NCI-H748 (cell line): Measurements from ENCODE around the gene ANK3.
A peak's percentile ranks its signal among the peaks of the same experiment; 100 is the strongest.

Experiments used
- DNase-seq: peaks from one replicate; lab custom pipeline; 2025; ENCODE audit not compliant: unreplicated experiment; lab: John Stamatoyannopoulos, UW

Gene ANK3

DNA sequence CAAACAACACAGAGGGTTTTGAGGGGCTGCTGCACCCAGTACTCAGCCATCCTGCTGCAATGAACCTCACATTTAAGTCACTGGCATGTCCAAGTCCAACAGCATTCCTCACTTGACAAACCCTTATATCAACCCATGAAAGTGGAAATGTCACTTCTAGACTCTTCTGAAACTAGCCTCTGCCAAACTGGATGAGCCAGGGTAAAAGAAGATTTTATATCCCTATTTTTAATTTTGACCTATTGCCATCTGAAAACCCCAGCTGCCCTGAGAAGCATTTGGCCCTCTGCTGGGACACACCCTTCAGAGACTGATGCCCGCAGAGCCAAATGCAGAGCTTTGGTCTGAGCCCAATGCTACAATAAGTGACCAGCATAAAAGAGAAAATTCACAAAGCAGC is 201.1 kb downstream of the ANK3 start:
- DNase-seq, result no peak

DNA sequence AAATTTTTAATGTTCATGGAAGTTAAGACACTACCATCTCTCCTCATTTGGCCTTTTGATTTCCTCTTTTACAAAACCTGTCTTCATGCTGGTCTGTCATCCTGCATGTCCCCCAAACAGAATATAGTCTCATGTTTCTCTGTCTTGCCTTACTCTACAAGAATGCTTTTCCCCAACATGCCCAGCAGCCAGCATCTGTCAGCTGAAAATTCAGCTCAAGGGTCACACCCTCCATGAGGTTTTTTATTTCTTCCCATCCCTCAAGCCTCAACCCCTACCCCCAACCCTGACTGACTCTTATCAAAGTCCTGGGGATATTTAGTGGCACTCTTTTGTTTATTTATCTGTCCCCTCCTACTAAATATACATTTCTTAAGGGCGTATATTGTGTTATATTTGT is 202.0 kb downstream of the ANK3 start:
- no peak for DNase-seq

DNA sequence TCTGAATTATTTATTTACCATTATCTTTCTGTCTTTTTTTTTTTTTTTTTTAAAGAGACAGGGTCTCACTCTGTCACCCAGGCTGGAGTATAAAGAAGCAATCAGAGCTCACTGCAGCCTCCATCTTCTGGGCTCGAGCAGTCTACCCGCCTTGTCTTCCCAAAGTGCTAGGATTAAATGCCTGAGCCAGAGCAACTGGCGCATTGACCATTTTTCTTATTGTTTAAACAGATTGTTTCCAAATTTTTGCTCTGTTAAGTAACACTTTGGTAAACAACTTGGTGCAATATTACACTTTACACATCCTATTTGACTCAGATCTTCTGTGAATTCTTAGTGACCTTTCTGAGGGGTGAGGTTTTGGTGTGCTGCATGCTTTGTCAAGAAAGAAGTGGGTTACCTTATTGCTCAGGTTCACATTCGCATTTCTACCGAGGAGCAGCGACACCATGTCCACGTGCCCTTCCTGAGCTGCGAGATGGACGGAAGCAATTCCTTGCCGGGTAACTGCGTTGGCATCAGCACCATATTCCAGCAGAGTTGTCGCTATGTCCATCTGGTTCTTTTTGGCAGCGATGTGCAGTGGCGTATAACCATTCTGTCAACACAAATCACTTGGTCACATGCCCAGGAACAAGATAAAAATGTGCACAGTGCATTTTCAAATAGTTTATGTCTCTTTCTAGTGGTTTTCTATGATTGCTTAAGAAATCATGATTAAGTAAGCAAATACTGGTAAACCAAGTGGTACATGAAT is 203.2 kb downstream of the ANK3 start:
- no peak for DNase-seq

DNA sequence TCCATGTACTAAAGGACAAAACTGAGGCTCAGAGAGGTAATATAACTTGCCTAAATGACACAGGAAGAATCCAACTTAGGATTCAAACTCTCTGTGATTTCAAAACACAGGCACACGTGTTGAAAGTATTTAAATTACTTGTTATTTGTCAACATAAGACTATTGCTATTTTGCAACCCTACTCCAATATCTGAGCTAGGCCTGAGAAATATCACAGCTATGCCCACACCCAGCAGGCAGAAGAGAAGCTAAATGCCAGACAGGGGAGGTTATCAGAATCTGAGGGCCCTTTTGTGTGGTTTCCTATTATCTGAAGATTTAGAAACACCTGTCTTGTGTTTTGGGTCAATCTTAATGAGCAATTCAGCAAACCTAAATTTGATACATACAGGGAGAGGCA is 204.3 kb downstream of the ANK3 start:
- no peak for DNase-seq

DNA sequence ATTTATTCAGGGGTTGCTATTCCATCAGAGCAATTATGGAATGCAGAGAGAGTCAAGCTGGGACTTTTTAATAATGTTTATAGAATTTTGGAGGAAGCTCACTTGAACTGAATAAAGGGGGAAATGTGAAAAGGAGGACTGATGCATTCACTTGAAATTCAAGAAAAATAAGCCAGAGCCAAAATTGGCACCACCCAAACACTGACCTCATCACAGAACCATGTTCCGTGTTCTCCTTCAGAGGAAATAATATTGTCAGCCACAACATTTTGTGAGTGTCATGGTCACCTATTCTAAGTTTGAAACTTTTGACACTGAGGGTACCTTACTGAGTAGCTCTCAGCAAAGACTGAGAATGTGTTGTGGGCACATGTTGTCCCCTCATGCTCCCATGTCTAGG is 207.0 kb downstream of the ANK3 start:
- DNase-seq, result no peak

DNA sequence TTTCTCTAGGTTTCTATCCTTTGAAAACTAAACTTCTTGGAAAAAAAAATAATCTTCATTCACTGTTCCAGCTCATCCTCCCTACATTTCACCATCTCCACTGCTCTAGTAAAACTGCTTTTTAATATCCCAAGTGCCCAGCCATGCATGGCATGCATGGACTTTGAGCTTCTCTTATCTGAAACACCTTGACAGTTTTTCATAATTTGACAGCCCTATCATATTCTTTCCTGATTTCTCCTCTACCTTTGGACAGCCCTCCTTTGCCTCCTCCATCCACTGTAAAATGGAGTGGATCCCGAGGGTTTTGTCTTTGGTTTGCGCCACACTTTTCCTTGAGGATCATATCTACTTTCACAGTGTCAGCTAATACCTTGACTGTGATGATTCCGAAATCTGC is 212.8 kb downstream of the ANK3 start:
- DNase-seq, result no peak

DNA sequence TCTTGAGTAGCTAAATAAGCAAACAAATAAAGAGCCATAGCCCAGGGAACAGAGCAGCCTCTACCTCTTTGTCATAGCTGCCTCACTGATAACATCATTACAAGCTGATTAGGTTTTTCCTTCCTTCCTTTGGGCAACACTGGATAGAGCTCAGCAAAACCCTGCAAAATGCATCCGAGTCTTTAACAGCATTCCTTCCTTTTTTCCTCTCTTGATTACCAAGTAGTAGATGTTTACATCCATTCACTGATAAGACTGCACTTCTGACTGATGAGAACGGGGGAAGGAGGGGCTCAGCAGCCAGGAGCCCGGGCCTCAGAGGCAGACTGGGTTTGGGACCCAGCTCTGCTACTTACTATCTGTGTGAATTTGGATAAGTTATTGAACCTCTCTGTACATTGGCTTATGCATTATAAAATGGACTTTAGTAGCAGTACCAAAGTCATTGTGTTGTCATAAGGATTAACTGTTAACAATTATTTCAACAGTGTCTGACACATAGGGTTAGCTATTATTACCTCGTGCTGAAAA is 214.2 kb downstream of the ANK3 start:
- DNase-seq, result no peak

DNA sequence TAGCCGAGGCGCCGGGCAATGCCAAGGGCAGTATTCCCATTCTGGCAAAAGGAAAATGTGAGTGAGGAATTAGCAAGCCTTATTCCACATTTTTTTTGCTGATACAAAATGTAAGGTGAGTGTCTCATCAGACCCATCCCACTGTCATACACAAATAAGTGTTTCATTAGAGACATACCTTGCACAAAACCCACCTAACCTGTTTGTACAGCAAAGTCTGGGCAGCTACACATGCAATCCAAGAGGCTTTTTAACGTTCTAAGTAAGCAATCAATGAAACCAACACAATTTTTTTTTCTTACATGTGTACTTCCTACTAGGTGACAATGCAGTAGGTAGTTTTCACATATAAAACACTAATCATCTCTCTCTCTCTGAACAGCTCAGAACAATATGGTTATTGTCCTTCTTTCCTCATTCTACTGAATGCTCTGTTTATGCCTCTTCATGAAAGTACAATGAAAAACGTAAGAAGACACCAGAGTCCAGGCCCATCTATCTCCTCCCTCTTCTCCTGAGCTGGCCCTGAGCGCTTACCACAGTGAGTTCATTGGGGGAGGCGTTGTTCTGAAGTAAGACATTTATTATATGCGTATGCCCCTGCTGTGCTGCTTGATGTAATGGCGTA is 217.2 kb downstream of the ANK3 start:
- peak; percentile 93 for DNase-seq

DNA sequence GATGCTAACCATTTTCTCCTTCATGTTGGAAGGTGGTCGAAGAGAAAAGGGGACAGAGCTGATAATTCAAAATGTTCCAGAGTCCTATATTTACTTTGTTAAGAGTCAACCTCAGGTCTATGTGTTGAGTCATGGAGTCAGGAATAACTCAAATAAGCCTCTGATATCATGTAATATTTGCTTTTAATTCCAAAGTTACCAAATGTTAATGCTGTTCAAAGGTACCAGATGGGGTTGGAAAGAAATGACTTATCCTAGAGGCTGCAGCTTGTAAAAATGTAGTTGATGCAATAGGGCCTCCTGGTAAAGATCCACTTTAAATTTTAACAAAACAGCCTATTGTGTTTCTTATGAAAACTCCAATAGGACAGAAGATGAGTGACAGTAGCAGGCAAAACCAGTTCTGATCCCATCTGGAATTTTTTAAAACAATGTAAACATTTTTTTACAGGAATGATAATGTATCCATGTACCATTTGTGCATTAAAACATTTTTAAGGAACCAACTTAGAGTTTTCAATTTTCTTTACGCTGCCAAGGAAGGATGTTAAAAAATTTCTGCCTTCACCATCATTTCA is 218.2 kb downstream of the ANK3 start:
- no peak for DNase-seq

DNA sequence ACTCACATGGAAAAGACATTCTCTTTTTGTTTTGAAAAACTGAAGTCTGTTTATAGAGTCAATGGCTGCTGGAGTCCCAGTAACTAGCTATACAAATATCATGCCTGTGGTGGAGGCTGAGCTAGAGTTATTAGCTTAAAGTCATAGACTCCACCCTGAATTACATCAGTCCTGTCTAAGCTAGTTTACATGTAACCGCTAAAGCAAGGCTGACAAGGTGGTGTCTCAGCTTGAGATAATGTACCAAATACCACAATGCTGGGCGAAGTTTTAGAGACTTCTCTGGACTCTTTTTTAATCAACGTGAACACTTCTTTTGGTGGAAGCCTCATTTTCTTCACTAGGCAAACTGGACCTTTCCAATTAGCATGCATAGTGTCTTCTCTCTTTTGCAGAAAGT is 219.4 kb downstream of the ANK3 start:
- peak; percentile 44 for DNase-seq

DNA sequence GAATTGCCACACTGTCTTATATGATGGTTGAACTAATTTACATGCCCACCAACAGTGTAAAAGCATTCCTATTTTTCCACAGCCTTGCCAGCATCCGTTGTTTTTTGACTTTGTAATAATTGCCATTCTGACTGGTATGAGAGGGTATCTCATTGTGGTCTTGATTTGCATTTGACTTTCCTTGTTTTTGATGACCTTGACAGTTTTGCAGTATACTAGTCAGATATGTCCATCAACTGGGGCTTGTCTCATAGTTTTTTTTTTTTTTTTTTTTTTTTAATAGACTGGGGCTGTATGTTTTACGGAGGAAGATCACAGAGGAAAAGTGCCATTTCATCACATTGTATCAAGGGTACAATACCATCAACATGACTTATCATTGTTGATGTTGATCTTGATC is 220.6 kb downstream of the ANK3 start:
- no peak for DNase-seq

DNA sequence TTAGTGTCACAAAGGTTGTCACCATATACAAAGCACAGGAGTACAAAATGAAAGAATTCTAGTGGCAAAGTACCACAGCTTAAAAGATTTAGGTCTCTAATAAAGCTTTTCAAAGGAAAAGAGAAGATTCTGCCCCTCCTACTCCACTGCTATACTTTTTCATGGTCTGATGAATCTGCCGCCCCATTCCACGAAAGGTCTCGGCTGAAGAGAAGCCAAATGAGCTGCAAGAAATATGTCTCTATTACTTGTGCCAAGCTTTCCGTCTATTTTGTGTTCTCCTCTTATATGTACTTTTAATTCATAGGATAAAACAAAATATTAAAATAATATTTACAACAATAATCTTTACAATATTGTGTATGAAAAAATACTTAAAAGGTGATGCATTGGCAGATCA is 222.6 kb downstream of the ANK3 start:
- DNase-seq, result no peak

DNA sequence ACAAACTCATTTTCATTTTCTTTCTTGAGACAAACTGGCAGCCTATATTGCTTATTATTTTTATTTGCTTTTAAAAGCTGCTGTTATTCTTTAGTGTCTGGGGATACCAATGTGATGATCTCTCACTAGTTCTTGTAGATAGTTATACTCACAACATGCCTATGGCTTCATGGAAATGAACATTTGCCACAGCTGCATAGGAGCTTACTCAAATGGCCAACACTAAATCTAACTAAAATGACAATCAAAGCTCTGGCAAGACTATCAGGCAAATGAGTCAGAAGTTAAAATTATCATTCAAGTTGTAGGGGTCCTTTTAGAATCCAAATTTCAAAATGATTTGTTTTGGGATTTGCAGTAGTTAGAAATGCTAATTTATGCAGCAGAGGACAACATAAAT is 225.9 kb downstream of the ANK3 start:
- no peak for DNase-seq

DNA sequence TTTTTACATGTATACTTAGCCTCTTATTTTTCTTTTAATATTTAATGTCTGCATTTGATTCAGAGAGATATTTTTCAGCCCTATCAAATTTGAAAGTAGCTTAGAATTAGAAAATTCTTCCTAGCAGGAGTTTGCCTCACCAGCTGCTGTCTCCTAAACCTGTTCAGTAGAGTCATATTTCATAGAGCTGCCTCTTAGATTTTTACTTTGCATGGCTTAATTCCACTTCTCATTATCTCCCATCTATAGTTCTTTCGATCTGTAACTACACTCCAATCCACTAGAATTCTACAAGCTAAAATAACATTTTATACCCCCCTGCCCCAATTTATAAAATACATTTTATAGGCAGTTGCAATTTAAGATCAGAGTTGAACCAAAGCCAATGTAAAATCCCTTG is 227.0 kb downstream of the ANK3 start:
- no peak for DNase-seq

DNA sequence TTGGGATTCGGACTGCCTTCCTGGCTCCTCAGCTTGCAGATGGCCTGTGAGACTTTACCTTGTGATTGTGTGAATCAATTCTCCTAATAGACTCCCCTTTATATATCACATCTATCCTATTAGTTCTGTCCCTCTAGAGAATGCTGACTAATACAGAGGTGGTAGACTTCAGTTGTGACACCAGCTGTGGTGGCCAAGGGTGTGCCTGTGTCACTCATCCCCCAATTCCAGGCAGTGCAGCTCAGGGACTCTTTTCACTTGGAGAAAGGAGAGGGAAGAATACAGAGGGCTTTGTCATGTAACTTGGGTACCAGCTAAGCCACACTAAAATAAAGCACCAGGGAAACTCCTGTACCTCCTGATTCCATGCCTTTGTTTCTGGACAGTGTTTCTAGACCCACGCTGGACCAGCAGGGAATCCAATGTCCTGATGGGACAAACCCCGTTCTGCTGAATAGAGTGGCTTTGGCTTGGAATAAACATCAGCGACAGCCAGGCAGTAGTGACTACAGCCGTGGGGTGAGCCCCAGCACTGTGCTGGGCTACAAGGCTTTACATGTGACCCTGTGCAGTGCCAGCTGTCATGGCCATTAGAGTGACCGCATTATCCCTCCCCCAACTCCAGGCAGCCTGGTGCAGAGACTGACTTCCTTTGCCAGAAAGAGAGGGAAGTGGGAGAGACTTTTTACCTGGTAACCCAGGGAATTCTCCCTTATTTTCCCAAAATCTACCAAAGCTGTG is 233.6 kb downstream of the ANK3 start:
- no peak for DNase-seq

DNA sequence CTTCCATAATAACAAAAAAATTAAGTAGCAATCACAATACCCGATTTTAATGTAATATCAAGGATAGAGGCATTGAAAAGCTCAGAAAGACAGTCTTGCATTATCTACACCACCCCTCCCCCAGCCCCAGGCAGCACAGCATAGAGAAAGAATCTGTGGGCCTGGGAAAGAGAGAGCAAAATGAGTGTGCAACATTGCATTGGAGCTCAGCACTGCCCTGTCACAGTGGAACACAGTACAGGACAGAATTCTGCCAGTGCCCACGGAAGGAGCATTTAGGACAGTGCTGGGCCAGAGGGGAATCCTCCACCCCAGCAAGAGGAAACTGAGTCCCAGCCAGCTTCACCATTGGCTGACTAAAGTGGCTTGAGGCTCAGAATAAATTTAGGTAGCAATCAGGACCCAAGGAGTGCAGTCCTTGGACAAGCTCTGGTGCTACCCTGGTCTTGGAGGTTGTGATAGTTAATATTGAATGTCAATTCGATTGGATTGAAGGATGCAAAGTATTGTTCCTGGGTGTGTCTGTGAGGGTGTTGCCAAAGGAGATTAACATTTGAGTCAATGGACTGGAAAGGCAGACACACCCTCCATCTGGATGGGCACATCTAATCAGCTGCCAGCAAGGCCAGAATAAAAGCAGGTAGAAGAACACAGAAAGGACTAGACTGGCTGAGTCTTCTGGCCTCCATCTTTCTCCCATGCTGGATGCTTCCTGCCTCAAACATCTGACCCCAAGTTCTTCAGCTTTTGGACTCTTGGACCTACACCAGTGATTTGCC is 234.4 kb downstream of the ANK3 start:
- DNase-seq, result peak; percentile 2

DNA sequence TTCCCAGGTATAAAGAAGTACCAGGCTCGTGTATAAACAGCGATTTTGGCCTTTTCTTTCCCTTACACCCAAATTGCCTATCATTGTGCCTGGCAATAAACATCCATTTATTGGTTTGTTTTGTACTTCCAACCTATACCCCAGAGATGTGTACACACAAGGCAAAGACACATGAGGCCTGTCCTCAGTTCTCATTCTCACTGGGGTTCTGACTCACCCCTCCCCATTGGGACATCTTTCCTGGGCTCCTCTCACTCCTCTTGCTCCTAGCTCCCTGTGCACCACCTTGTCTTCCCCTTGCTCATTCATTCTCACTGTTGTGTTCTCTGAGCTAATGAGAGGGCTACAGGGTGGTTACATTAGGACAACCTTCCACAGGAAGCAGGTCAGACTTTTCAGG is 240.7 kb downstream of the ANK3 start:
- no peak for DNase-seq

DNA sequence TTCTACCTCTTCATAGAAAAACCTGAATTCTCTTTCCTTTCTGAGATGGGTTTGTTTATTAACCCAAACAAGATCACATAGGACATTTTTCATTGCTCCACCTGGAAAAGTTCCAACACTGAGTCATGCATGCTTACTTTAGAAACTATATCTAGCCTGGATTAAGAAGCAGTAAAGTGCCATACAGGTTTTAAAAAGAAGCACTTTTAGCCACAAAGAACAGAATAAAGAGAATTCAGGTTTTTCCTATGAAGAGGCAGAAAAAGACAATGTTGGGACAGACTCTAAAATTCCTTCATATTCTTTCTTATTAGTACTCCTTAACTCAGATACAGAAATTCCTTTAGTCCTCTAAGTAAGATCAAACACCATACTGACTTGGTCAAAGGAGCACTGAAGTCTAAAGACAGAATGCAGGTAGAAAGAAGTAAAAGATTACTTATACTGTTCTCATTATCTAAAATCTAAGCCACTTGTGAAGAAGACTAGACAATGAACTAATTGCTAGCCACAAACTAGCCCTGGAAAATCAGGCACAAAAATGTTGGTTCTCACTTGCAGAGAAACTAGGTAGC is 241.3 kb downstream of the ANK3 start:
- no peak for DNase-seq

DNA sequence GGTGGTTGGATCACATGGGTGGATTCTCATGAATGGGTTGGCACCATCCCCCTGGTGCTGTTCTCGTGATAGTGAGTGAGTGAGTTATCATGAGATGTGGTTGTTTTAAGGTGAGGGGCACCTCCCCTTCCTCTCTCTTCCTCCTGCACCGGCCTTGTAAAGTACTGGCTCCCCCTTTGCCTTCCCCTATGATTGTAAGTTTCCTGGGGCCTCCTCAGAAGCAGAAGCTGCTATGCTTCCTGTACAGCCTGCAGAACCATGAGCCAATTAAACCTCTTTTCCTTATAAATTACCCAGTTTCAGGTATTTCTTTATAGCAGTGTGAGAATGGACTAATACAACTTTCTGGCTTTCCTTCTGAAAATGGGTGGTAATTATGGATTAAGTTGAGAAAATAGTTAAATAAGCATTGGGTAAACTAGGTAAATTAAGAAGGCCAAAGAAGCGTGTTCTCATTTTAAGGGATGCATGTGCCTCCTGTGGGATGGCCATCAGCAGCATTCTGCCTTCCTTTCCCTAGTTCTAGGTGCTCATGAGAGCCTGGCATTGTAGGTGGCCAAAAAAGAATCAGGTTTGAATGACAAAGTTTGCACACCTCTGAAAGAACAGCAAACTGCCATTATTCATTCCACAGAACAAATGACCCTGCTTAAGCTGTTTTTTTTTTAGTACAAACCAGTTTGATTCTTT is 242.0 kb downstream of the ANK3 start:
- no peak for DNase-seq

DNA sequence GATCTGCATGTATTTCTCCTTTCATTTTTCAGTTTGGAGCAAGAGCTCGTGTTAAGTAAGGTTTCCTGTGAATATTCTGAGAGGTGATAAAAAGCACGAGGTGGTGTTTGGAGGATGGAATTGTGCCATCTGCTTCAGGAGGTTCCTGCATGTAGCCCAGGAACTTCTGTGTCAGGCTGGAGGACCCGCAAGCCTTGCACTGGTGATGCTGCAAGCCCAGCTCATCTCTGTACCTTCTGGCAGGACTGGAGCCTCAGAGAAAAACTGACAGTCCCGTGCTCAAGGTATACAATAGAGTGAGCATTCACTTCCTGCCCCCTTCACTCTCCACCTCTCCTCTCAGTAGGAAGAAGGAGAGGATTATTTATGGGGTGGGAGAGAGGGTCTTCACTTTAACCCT is 242.7 kb downstream of the ANK3 start:
- DNase-seq, result no peak
